ENCODE data around the gene TEX52.
"Not testable (repeated sequence)": the region's sequence is repeated elsewhere in the genome, so short reads cannot be mapped to it uniquely, and the experiment has no call there.

The TEX52 gene

GRCh38 chr12:2857021-2857431 is at the start of gene TEX52:
TEX52 (minus strand) TSS chr12:2857039; CDS start chr12:2857026, 13 bp downstream.
- DNase-seq: no peak

DNA sequence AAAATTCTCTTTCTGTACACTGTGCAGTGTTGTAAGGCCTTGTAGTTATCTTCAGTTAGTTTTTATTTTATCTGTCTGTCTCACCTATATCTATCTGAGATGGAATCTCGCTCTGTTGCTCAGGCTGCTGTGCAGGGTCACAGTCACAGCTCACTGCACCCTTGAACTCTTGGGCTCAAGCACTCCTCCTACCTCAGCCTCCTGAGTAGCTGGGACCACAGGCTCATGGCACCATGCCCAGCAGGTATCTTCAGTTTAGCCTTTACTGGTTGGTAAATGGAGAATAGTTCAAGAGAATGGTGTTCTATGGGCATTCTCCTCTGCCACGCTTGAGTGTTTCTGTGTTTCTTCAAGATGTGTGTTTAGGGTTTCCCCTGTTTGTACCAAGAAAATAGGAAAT is 47.4 kb upstream of the TEX52 start:
- no peak for DNase-seq

GRCh38 chr12:2902272-2902880 is 45.5 kb upstream of the TEX52 start:
- peak; percentile 58 to 90 for DNase-seq

DNA sequence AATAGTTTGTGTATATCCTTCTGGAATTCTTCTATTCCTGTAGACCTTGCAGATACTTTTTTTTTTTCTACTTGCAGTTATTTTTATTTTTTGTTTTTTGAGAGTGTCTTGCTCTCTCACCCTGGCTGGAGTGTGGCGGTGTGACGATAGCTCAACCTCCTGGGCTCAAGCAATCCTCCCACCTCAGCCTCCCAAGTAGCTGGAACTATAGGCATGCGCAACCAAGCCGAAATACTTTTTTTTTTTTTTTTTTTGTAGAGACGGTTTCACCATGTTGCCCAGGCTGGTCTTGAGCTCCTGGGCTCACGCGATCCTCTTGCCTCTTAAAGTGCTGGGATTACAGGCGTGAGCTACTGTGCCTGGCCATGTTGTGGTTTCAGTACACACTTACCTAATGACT is 43.8 kb upstream of the TEX52 start:
- no peak for DNase-seq

- DNase-seq: no peak
Measured at GRCh38 chr12:2897418-2897817, 40.6 kb upstream of the TEX52 start.

DNA sequence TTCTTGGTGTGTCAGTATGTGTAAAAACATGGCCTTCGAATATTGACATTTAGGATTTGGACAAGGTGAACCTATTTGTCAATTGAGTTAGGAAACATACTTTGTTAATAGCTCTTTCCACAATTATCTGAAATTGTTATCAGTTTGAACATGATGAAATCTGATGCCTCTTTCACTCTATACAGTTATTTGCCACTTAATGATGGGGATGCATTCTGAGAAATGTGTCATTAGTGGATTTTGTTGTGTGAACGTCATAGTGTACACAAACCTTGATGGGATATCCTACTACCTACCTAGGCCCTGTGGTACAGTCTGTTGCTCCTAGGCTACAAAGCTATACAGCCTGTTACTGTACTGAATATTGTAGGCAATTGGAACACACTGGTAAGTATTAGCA is 38.7 kb upstream of the TEX52 start:
- DNase-seq: no peak

GRCh38 chr12:2895051-2895451 is 38.2 kb upstream of the TEX52 start:
- no peak for DNase-seq

DNA sequence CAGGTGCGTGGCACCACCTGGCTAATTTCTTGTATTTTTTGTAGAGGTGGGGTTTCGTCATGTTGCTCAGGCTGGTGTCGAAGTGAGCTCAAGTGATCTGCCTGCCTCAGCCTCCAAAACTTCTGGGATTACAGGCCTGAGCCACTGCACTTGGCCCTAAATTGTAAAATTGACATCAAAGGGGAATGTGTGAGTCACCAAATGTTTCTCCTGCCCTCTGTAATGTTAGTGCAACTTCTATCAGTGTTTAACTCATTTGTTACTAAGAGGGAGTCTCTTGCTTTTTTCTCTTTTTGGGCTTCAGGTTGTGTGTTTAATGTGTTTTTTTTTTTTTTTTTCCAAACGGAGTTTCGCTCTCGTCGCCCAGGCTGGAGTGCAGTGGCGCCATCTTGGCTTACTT is 36.2 kb upstream of the TEX52 start:
- DNase-seq: no peak

DNA sequence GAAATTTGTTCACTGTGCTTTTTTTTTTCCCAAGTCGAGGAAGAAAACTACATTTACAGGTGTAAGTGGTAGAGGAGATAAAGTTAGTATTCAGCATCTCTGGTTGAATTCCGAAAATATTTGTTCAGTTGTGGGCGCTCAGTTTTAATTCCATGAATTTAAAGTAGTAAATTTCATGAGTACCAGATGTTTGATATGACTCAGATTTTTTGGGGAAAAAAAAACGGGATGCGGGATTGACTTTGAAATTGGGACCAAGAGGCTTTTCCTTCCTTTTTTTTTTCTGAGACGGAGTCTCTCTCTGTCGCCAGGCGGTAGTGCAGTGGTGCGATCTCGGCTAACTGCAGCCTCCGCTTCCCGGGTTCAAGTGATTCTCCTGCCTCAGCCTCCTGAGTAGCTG is 35.4 kb upstream of the TEX52 start:
- DNase-seq: no peak

- peak in 1 of 2 donors; percentile 47 for DNase-seq
Measured at GRCh38 chr12:2891240-2892053, 34.6 kb upstream of the TEX52 start.

GRCh38 chr12:2890388-2891239 is 33.8 kb upstream of the TEX52 start, which contains the start of gene TULP3:
TULP3 (plus strand) TSS chr12:2890891; CDS start chr12:2890948, 57 bp downstream.
- peak; percentile 98 to 99 for DNase-seq

DNA sequence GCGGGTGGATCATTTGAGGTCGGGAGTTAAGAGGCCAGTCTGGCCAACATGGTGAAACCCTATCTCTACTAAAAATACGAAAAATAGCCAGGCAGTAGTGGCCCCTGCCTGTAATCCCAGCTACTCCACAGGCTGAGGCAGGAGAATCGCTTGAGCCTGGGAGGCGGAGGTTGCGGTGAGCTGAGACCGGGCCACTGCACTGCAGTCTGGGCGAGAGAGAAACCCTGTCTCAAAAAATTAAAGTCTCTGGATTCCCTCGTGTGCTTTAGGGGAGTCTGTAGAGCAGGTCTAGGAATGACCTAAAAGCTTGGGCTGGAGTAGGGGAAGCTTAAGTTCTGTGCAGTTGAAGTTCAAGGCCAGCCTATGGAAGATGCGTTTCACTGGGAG is 33.2 kb upstream of the TEX52 start:
- no peak for DNase-seq

- DNase-seq: no peak
Measured at GRCh38 chr12:2886768-2887450, 30.1 kb upstream of the TEX52 start.

- DNase-seq: no peak
Measured at GRCh38 chr12:2884810-2885209, 28.0 kb upstream of the TEX52 start.

DNA sequence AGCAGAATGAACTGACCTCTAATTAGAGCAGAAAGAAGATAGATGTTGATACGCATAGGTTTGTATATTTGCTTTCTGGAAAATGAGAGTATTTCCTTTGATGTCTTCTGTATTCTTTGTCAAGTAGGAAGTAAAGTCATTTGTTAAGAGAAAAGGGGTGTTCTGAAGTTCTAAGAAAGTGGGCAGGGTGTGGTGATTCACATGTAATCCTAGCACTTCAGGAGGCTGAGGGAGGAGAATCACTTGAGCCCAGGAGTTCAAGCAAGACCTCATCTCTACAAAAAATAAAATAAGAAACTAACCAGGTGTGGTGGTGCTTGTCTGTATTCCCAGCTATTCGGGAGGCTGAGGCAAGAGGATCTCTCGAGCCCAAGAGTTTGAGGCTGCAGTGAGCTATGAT is 23.0 kb upstream of the TEX52 start:
- DNase-seq: no peak

- peak in 1 of 2 donors; percentile 15 for DNase-seq
Measured at GRCh38 chr12:2877953-2878732, 21.3 kb upstream of the TEX52 start.

GRCh38 chr12:2877047-2877952 is 20.5 kb upstream of the TEX52 start, which contains the start of the genes FOXM1 and RHNO1:
FOXM1 (minus strand) TSS chr12:2877174; CDS start chr12:2874478, 2,696 bp downstream.
RHNO1 (plus strand) TSS chr12:2877223; CDS start chr12:2885367, 8,144 bp downstream.
- peak; percentile 76 to 92 for DNase-seq

DNA sequence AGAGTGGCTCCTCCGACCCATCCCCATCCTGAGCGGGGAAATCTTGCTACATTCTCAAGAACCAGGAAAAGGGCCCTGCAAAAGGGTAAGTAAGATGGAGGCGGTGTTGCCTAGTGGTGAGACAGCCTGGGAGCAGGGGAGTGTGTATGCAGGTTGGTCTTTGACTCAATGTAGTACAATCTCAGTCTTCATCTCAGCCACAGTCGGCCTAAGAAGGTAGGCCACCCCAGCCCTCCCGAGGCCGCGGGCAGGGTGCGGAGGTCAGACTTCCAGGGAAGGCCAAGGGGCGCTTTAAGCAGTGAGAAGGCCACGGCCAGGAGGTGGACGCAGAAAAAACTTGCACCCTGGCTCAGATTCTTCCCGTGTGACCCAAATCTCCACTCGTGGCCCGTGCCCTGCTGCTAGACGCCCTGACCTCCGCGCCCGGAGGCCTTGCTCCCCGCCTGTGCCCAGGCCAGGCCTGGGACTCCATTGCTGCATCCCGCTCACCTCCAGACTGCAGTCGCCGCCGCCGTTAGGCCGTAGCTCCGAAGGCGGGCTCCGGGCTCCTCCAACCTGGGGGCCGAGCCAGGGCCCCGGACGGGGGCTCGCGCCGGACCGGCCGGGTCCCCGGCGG is 19.7 kb upstream of the TEX52 start:
- DNase-seq: no peak

GRCh38 chr12:2868986-2869632 is 12.3 kb upstream of the TEX52 start:
- DNase-seq: not testable (repeated sequence)

- no peak for DNase-seq
Measured at GRCh38 chr12:2864198-2864597, 7.4 kb upstream of the TEX52 start.

All from hippocampal formation (tissue), 2 donors.